PC-3 (cell line): ENCODE data around the gene GPRASP3. TPM values are rescaled to one million over a fixed set of nuclear protein-coding genes. Genes with fewer than 3 reads are reported as not detected.
A peak's percentile ranks its signal among the peaks of the same experiment; 100 is the strongest.

ENCODE experiments used
- ATAC-seq: fragments of 200-7000 bp; cut with Tn5 transposase; 2 replicates; pipeline ENCODE4 v1.9.1; 2020; ENCODE audit warnings: mild to moderate bottlenecking, moderate library complexity
- BruUV-seq: library from RNA; stranded (reverse); fragments of 400-500 nt; replicated peaks from 2 replicates; lab custom pipeline; 2021; lab: Mats Ljungman, UMichigan
- CTCF ChIA-PET: fragments of 300-600 bp; sonication (Branson Sonifier 250); formaldehyde crosslinking; loops from one replicate; lab custom pipeline; 2022; ENCODE audit warnings: antibody characterized with exemption; lab: Charles Lee
- POLR2A ChIA-PET: fragments of 300-600 bp; sonication (Branson Sonifier 250); formaldehyde crosslinking; loops from one replicate; lab custom pipeline; 2022; ENCODE audit warnings: antibody characterized with exemption; ENCODE audit not compliant: unreplicated experiment; lab: Charles Lee
- DNase-seq: peaks from one replicate; pipeline ENCODE4 v3.0.0-alpha.2; 2015
- H2AFZ ChIP-seq: fragments of 300-600 bp; sonication (generic); 2 replicates; pipeline ENCODE4 v1.6.0; 2016; ENCODE audit warnings: antibody characterized with exemption, low read length
- H3F3A ChIP-seq: fragments of 300-600 bp; sonication (generic); one replicate; pipeline ENCODE4 v1.6.0; 2017; ENCODE audit warnings: antibody characterized with exemption, low read length, control low read depth, mild to moderate bottlenecking; ENCODE audit not compliant: unreplicated experiment
- H3K27ac ChIP-seq: fragments of 300-600 bp; sonication (generic); 2 replicates; pipeline ENCODE4 v1.5.1; 2016; ENCODE audit warnings: mild to moderate bottlenecking, low read length
- H3K27me3 ChIP-seq: fragments of 300-600 bp; sonication (generic); 2 replicates; pipeline ENCODE4 v1.6.1; 2016; ENCODE audit warnings: low read length, mixed read lengths
- H3K36me3 ChIP-seq: fragments of 300-600 bp; sonication (generic); 2 replicates; pipeline ENCODE4 v1.6.1; 2016; ENCODE audit warnings: low read depth, mixed run types, low read length, mixed read lengths
- H3K4me1 ChIP-seq: fragments of 300-600 bp; sonication (generic); 2 replicates; pipeline ENCODE4 v1.5.1; 2016; ENCODE audit warnings: low read length; ENCODE audit not compliant: insufficient read depth
- H3K4me2 ChIP-seq: fragments of 300-600 bp; sonication (generic); 2 replicates; pipeline ENCODE4 v1.6.0; 2016; ENCODE audit warnings: low read length
- H3K4me3 ChIP-seq: fragments of 300-600 bp; sonication (generic); 2 replicates; pipeline ENCODE4 v1.5.1; 2016; ENCODE audit warnings: mild to moderate bottlenecking, low read length, mixed read lengths
- H3K79me2 ChIP-seq: fragments of 300-600 bp; sonication (generic); 2 replicates; pipeline ENCODE4 v1.6.1; 2017; ENCODE audit warnings: low read length, mixed read lengths
- H3K9ac ChIP-seq: fragments of 300-600 bp; sonication (generic); 2 replicates; pipeline ENCODE4 v1.6.0; 2016; ENCODE audit warnings: mild to moderate bottlenecking, low read length
- H3K9me2 ChIP-seq: fragments of 300-600 bp; sonication (generic); replicated peaks from 2 replicates; pipeline ENCODE4 v1.6.1; 2016; ENCODE audit warnings: mixed run types, low read length, mixed read lengths
- H3K9me3 ChIP-seq: fragments of 300-600 bp; sonication (generic); 2 replicates; pipeline ENCODE4 v1.6.1; 2016; ENCODE audit warnings: low read length, mixed read lengths
- H4K20me1 ChIP-seq: fragments of 300-600 bp; sonication (generic); 2 replicates; pipeline ENCODE4 v1.6.1; 2016; ENCODE audit warnings: low read length, mixed read lengths
- EZH2 ChIP-seq: fragments of 300-600 bp; sonication (generic); IDR thresholded peaks from one replicate; pipeline ENCODE4 v1.6.1; 2017; ENCODE audit warnings: antibody characterized with exemption, mild to moderate bottlenecking, low read length; ENCODE audit not compliant: unreplicated experiment
- EZH2phosphoT487 ChIP-seq: fragments of 300-600 bp; sonication (generic); IDR thresholded peaks from 2 replicates; pipeline ENCODE4 v1.6.1; 2018; ENCODE audit warnings: mild to moderate bottlenecking, antibody characterized with exemption, low read length, borderline replicate concordance
- intact Hi-C: fragments of 100-400 bp; cut with micrococcal nuclease; formaldehyde crosslinking; loops from 2 replicates; pipeline ENCODE4 v1.9.0; 2023
- total RNA-seq: library from RNA; depleted of rRNA; stranded (reverse); fragments of >200 nt; gene quantifications from 2 replicates; pipeline ENCODE4 v1.2.3, GENCODE V29; 2014
- TF ChIP-seq, protein P1 (sequence below): fragments of 300-600 bp; sonication (generic); conservative IDR thresholded peaks from 2 replicates; pipeline ENCODE4 v1.5.1; 2017; ENCODE audit warnings: antibody characterized with exemption, low read depth, mild to moderate bottlenecking, low read length

The GPRASP3 gene
- total RNA-seq, 1 experiment from 2014 or later, result 1.4 TPM

DNA sequence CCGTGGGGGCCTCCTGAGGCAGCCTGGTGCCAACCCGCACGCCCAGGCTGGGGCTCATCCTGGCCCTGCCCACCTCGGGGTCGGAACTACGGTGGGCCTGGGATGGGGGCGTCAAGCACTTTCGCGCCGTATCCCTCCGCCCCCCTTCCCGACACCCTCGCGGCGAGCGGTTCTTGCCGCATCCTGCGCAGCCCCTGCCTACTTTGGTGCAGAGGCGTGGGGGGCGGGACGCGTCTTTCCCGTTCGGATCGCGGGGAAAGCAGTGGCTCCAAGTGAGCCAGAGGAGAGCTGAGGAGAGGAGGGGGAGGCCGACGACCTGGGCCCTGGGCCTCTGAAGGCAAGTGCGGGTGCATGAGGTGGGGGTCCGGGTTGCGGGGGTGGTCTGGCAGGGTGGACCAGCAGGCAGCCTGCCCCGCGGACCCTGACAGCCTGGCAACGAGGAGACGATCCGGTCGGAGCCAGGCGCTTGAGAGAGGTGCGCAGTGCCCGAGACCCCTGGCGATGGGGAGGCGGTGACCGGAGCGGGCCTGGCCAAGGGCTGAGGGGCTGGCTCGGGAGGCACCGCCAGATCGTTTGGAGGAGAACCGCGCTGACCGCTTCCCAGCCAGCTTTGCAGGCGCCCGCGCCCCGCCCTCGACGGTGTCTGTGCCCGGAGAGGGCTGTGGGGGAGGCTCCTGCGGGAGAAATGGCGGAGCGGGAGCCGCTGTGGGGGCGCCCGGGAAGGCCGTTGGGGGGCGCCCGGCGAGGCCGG, 8.2 kb upstream of the GPRASP3 start, which contains the start of gene GPRASP2:
GPRASP2 (plus strand) TSS at position 233 of the 751 bp plus-strand sequence. CDS start 2,422 bp downstream, outside the sequence.
- H3K4me2 ChIP-seq, result peak within 1 kb of the TSS; percentile 92
- H3K4me1 ChIP-seq, result no peaks in the 10 kb centered on the region
- H3K36me3 ChIP-seq, result no peaks in the 10 kb centered on the region
- peak; percentile 83 for ATAC-seq
- DNase-seq, result peak; percentile 46
- no peaks in the 10 kb centered on the region for H3K9me3 ChIP-seq
- no peak within 1 kb of the TSS for H3K27ac ChIP-seq
- no TSS peak for BruUV-seq
- H3F3A ChIP-seq, result no peaks in the 10 kb centered on the region
- peak within 1 kb of the TSS; percentile 68 for H3K9ac ChIP-seq
- TF ChIP-seq EZH2 (no peak), EZH2phosphoT487 (no peak)
- TF ChIP-seq, protein P1, sequence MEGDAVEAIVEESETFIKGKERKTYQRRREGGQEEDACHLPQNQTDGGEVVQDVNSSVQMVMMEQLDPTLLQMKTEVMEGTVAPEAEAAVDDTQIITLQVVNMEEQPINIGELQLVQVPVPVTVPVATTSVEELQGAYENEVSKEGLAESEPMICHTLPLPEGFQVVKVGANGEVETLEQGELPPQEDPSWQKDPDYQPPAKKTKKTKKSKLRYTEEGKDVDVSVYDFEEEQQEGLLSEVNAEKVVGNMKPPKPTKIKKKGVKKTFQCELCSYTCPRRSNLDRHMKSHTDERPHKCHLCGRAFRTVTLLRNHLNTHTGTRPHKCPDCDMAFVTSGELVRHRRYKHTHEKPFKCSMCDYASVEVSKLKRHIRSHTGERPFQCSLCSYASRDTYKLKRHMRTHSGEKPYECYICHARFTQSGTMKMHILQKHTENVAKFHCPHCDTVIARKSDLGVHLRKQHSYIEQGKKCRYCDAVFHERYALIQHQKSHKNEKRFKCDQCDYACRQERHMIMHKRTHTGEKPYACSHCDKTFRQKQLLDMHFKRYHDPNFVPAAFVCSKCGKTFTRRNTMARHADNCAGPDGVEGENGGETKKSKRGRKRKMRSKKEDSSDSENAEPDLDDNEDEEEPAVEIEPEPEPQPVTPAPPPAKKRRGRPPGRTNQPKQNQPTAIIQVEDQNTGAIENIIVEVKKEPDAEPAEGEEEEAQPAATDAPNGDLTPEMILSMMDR, result no peak
- H3K27me3 ChIP-seq, result no peaks in the 10 kb centered on the region
- H3K79me2 ChIP-seq, result no peaks in the 10 kb centered on the region
- peak within 1 kb of the TSS; percentile 84 for H3K4me3 ChIP-seq
- H4K20me1 ChIP-seq, result no peaks in the 10 kb centered on the region
- CTCF ChIA-PET, result no interaction called here
- peak within 1 kb of the TSS; percentile 98 for H2AFZ ChIP-seq
- POLR2A ChIA-PET, result no interaction called here
- intact Hi-C loops, result loop anchor here (2.0 to 5.0 kb wide), 2 partner anchors 114 to 910 kb away; partner anchors contain the start of gene ARMCX5
- no peaks in the 10 kb centered on the region for H3K9me2 ChIP-seq

DNA sequence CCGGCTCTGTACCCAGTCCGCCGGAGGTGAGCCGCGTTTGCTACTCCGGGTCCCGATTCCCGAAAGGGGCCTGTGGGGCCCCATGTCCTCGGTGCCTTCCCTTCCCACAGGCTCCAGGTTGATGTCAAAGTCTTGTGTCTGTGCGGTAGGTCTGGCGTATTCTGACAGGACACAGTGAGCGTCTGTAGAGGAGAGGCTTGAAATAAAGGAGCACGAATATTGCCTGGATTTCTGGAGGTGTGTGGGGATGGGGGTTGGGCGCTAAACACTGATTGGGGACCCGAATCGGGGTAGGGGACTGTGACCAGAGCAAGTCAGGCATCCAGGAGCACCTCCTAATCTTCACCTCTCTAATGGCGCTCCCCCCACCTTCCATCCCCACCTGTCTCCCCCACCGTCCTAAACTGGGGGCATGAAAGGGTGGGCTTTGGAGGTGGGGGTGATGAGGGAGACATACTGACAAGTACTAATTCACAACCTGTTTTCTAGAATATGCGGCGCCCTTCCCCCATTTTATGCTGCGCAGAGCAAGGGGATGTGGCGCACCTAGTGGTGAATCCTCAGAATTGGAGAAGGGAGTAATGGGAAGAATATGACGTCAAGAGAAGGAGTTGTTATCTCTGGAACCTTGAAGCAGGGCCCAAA, 7.4 kb upstream of the GPRASP3 start:
- Histone ChIP-seq H4K20me1 (no peaks in the 10 kb centered on the region), H3K79me2 (no peaks in the 10 kb centered on the region), H3K36me3 (no peaks in the 10 kb centered on the region), H3K27ac (no peak overlapping the region), H3K9me2 (no peaks in the 10 kb centered on the region), H3K27me3 (no peaks in the 10 kb centered on the region), H3K9me3 (no peaks in the 10 kb centered on the region), H3F3A (no peaks in the 10 kb centered on the region), H3K4me2 (peak overlapping the region; percentile 92), H3K4me3 (peak overlapping the region; percentile 84), H3K9ac (peak overlapping the region; percentile 68), H2AFZ (peak overlapping the region; percentile 98), H3K4me1 (no peaks in the 10 kb centered on the region)
- peak; percentile 67 for ATAC-seq
- TSS peak; percentile 42 for BruUV-seq
- DNase-seq, result peak; percentile 66
- ChIA-PET CTCF (no interaction called here), POLR2A (no interaction called here)
- TF ChIP-seq, protein P1, result peak; percentile 68
- no peak for TF ChIP-seq EZH2
- intact Hi-C loops, result loop anchor here (2.0 to 5.0 kb wide), 2 partner anchors 114 to 911 kb away; partner anchors contain the start of gene ARMCX5
